ENCODE data around the gene GPR32.

GPR32 gene

DNA sequence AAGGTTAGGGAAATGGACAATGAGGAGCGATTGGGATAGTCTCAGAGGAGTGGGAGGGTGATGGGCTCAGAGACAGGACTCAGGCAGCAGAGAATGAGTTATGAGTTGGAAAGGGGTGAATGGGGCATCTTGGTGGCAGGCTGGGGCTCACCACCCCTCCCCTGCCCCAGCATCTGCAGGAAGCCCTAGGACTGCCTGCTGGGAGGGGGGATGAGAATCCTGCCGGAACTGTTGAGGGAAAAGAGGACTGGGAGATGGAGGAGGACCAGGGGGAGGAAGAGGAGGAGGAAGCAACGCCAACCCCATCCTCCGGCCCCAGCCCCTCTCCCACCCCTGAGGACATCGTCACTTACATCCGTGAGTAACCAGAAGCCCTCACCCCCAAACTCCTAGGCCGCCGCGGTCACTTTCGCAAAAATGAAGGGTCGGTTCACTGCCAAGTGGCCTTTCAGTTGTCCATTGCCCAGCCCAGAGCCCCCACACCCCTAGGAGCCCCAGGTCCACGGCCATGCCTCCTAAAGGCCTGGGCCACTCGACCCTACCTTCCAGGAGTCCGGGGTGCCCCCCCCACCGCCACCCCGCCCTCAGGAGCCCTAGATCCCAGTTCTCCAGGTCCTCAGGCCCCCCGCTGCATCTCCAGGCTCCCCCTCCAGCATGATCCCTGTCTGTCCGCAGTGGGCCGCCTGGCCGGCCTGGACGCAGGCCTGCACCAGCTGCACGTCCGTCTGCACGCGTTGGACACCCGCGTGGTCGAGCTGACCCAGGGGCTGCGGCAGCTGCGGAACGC is 46.3 kb upstream of the GPR32 start:
- peak overlapping the region; percentile 98 for H3K4me3 ChIP-seq (ENCODE audit: low read depth, low read length)
- DNase-seq (ENCODE audit: low read depth) = peak; percentile 52
- TF ChIP-seq, protein P1, sequence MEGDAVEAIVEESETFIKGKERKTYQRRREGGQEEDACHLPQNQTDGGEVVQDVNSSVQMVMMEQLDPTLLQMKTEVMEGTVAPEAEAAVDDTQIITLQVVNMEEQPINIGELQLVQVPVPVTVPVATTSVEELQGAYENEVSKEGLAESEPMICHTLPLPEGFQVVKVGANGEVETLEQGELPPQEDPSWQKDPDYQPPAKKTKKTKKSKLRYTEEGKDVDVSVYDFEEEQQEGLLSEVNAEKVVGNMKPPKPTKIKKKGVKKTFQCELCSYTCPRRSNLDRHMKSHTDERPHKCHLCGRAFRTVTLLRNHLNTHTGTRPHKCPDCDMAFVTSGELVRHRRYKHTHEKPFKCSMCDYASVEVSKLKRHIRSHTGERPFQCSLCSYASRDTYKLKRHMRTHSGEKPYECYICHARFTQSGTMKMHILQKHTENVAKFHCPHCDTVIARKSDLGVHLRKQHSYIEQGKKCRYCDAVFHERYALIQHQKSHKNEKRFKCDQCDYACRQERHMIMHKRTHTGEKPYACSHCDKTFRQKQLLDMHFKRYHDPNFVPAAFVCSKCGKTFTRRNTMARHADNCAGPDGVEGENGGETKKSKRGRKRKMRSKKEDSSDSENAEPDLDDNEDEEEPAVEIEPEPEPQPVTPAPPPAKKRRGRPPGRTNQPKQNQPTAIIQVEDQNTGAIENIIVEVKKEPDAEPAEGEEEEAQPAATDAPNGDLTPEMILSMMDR (IDR thresholded peaks at IDR 0.05; ENCODE audit: low read depth, low read length) = no peak
- TF ChIP-seq POLR2A (IDR thresholded peaks at IDR 0.05; ENCODE audit: extremely low read depth, insufficient read length) (peak; percentile 71), MYC (IDR thresholded peaks at IDR 0.05; ENCODE audit: low read depth, low read length) (no peak)
- TF ChIP-seq, protein P2, sequence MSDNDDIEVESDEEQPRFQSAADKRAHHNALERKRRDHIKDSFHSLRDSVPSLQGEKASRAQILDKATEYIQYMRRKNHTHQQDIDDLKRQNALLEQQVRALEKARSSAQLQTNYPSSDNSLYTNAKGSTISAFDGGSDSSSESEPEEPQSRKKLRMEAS (IDR thresholded peaks at IDR 0.05; ENCODE audit: low read depth, low read length) = peak; percentile 80

DNA sequence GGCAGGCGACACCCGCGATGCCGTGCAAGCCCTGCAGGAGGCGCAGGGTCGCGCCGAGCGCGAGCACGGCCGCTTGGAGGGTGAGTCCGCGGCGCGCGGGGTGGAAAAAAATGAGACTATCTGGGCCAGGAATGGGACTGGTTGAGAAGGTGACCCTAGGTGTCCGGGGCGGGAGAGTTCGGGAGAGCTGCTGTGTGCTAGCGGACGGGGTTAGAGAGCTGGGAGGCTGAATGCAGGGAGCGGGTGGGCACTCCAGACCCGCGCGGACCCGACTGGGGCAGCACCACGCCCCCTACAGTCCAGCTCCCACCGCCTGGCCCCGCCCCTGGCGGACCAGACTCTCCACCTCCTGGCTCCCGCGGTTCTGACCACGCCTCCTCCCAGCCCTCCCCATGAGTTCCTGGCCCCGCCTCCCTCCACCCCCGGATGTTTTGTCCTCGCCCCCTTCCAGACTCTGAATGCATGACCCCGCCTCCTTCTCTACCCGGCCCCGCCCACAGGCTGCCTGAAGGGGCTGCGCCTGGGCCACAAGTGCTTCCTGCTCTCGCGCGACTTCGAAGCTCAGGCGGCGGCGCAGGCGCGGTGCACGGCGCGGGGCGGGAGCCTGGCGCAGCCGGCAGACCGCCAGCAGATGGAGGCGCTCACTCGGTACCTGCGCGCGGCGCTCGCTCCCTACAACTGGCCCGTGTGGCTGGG is 45.6 kb upstream of the GPR32 start:
- peak overlapping the region; percentile 98 for H3K4me3 ChIP-seq (ENCODE audit: low read depth, low read length)
- DNase-seq (ENCODE audit: low read depth) = peak; percentile 99
- TF ChIP-seq, protein P1 (IDR thresholded peaks at IDR 0.05; ENCODE audit: low read depth, low read length) = peak; percentile 68
- TF ChIP-seq POLR2A (IDR thresholded peaks at IDR 0.05; ENCODE audit: extremely low read depth, insufficient read length) (peak; percentile 79), MYC (IDR thresholded peaks at IDR 0.05; ENCODE audit: low read depth, low read length) (peak; percentile 93)
- TF ChIP-seq, protein P2 (IDR thresholded peaks at IDR 0.05; ENCODE audit: low read depth, low read length) = peak; percentile 65

DNA sequence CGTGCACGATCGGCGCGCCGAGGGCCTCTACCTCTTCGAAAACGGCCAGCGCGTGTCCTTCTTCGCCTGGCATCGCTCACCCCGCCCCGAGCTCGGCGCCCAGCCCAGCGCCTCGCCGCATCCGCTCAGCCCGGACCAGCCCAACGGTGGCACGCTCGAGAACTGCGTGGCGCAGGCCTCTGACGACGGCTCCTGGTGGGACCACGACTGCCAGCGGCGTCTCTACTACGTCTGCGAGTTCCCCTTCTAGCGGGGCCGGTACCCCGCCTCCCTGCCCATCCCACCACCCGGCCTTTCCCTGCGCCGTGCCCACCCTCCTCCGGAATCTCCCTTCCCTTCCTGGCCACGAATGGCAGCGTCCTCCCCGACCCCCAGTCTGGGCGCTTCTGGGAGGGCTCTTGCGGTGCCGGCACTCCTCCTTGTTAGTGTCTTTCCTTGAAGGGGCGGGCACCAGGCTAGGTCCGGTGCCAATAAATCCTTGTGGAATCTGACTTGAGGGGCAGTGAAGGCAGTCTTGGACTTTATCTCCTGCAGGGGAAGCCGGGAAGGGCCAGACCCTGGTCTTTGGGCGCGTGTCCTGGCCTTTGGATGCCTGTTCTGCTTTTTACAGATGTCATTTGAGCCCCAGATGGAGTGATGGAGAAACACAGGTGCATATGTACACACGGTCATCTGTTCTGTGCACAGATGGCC is 44.9 kb upstream of the GPR32 start:
- TF ChIP-seq POLR2A (IDR thresholded peaks at IDR 0.05; ENCODE audit: extremely low read depth, insufficient read length) (no peak), MYC (IDR thresholded peaks at IDR 0.05; ENCODE audit: low read depth, low read length) (no peak)
- TF ChIP-seq, protein P1 (IDR thresholded peaks at IDR 0.05; ENCODE audit: low read depth, low read length) = no peak
- TF ChIP-seq, protein P2 (IDR thresholded peaks at IDR 0.05; ENCODE audit: low read depth, low read length) = no peak
- H3K4me3 ChIP-seq (ENCODE audit: low read depth, low read length) = peak overlapping the region; percentile 63
- DNase-seq (ENCODE audit: low read depth) = no peak

DNA sequence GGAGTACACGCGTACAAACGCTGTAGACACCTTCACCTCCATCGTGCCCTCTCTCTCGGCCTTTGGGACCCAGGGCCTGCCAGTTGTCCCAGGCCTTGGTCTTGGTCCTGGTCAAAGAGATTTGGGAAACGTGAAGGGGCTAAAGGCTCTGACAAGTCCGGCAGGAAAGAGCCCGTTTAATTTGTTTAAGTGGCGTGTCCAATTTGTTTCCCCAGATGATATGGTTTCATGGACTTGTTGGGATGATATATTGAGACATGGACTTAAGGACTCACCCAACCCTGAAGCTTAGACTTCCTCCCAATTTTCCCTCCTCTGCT is 44.4 kb upstream of the GPR32 start:
- TF ChIP-seq, protein P2 (IDR thresholded peaks at IDR 0.05; ENCODE audit: low read depth, low read length) = no peak
- TF ChIP-seq POLR2A (IDR thresholded peaks at IDR 0.05; ENCODE audit: extremely low read depth, insufficient read length) (no peak), MYC (IDR thresholded peaks at IDR 0.05; ENCODE audit: low read depth, low read length) (no peak)
- TF ChIP-seq, protein P1 (IDR thresholded peaks at IDR 0.05; ENCODE audit: low read depth, low read length) = no peak
- DNase-seq (ENCODE audit: low read depth) = no peak
- H3K4me3 ChIP-seq (ENCODE audit: low read depth, low read length) = peak overlapping the region; percentile 63

DNA sequence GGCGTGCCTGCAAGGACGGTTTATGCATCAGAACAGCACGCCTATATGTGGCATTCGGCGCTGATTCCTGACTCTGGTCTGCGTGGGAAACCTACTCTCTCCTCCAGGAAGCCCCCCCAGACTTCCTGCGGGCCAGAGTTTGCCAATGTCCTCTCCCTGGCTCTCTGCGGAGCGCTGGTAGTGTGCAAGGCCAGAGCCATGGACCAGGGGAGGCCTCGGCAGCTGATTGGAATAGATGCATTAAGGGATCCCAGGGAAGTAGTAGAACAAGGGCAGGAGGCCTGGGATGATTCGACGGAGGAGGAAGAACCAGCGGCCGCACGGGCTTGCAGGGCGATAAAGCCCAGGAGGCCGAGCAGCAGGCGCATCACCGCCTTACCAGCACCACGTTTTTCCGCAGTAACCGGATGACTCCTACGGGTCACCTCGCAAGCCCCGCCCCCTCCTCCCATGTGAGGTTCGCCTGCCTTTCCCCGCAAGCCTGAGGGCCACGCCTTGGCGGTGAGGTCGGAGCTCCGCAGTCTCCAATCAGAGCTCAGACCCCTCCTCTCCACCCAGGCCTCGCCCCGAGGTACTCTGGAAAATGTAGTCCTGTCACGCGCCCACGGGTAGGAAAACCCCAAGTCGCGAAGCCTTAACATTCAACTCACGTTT is 42.1 kb upstream of the GPR32 start:
- H3K4me3 ChIP-seq (ENCODE audit: low read depth, low read length) = peak overlapping the region; percentile 28
- TF ChIP-seq, protein P2 (IDR thresholded peaks at IDR 0.05; ENCODE audit: low read depth, low read length) = peak; percentile 93
- TF ChIP-seq, protein P1 (IDR thresholded peaks at IDR 0.05; ENCODE audit: low read depth, low read length) = no peak
- TF ChIP-seq MYC (IDR thresholded peaks at IDR 0.05; ENCODE audit: low read depth, low read length) (peak; percentile 98), POLR2A (IDR thresholded peaks at IDR 0.05; ENCODE audit: extremely low read depth, insufficient read length) (peak; percentile 85)
- peak; percentile 98 for DNase-seq (ENCODE audit: low read depth)

Measured in NB4 (cell line).